ENCODE data around the gene GCC2.

GRCh38 chr2:108446703-108447102 lies 2.3 kb upstream of the GCC2 start:
- TF ChIP-seq CTCF (conservative IDR thresholded peaks at IDR 0.05; ENCODE audit: low read depth in 2 of 2) (no peak), EZH2 (IDR thresholded peaks at IDR 0.05; ENCODE audit: low read depth, unreplicated experiment) (no peak), POLR2AphosphoS5 (IDR thresholded peaks at IDR 0.05; ENCODE audit: low read depth) (no peak)
